AG10803 (cell line): Measurements from ENCODE around the gene CTBP1.

Source experiments
- DNase-seq: peaks from one replicate; pipeline ENCODE4 v3.0.0; 2010; ENCODE audit warnings: low read depth
- H3K4me3 ChIP-seq: 2 replicates; pipeline ENCODE4 v1.5.1; 2011; ENCODE audit warnings: mild to moderate bottlenecking, low read length, control low read depth
- TF ChIP-seq, protein P1 (sequence below): conservative IDR thresholded peaks from 2 replicates; pipeline ENCODE4 v1.5.1; 2011; ENCODE audit warnings: mild to moderate bottlenecking, low read length, control low read depth, inconsistent platforms

CTBP1 gene

DNA sequence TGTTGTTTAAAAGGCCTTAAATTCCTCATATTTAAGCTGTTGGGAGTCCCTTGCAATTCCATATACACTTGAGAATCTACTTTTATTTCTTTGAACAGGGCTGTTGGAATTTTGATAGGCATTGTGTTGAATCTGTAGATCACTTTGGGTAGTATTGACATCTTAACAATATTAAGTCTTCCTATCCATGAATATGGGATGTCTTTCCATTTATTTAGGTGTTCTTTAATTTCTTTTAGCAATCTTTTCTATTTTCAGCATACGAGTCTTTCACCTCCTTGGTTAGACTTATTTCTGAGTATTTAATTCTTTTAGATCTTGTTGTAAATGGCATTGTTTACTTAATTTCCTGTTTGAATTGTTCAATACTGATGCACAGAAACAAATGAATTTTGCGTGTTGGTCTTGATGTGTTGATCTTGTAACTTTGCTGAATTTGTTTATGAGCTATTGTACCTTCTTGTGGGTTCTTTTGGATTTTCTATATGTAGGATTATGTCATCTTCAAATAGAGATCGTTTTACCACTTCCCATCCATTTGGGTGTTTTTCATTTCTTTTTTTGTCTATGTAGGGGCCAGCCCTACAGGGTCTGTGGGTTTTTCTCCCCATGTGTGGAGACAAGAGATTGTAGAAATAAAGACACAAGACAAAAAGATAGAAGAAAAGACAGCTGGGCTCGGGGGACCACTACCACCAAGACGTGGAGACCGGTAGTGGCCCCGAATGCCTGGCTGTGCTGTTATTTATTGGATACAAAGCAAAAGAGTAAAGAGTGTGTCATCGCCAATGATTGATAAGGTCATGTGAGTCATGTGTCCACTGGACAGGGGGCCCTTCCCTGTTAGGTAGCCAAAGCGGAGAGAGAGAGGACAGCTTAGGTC, 18.2 kb upstream of the CTBP1 start:
- H3K4me3 ChIP-seq: no peak overlapping the region
- TF ChIP-seq, protein P1, sequence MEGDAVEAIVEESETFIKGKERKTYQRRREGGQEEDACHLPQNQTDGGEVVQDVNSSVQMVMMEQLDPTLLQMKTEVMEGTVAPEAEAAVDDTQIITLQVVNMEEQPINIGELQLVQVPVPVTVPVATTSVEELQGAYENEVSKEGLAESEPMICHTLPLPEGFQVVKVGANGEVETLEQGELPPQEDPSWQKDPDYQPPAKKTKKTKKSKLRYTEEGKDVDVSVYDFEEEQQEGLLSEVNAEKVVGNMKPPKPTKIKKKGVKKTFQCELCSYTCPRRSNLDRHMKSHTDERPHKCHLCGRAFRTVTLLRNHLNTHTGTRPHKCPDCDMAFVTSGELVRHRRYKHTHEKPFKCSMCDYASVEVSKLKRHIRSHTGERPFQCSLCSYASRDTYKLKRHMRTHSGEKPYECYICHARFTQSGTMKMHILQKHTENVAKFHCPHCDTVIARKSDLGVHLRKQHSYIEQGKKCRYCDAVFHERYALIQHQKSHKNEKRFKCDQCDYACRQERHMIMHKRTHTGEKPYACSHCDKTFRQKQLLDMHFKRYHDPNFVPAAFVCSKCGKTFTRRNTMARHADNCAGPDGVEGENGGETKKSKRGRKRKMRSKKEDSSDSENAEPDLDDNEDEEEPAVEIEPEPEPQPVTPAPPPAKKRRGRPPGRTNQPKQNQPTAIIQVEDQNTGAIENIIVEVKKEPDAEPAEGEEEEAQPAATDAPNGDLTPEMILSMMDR: no peak
- DNase-seq: no peak

DNA sequence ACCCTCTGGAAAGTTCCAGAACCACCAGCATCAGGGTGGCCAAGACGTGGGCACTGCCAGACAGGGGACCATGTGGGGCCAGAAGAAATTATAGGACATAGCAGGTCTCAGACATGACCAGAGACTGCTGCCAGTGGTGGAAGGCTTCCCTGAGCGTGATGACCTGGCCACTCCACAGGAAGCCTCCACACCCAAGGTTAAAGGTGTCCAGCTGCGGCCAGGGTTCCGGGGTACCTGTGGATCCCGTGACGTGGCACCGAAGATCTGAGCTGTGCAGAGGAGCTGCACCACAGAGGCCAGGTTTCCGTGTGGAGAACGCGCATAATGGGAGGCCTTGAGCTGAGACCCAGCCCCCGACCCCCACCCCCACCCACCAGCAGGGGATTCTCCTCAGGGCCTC, 16.4 kb upstream of the CTBP1 start:
- TF ChIP-seq, protein P1: no peak
- no peak for DNase-seq
- H3K4me3 ChIP-seq: no peak overlapping the region

DNA sequence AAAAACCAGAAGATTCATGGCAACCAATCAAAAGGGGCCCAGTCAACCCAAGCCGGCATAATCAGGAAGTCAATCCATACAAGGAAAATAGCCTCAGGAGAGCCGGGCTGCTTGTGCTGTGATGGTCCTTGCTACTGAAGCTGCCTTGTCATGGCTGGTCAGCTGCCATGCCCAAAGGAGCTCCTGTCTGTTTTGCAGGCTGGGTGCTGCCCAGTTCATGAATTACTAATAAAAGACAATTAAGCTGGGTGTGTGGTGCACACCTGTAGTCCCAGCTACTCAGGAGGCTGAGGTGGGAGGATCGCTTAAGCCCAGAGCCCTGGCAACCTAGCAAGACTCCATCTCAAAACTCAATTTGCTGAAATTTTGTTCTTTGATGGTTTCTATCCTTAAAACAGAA, 16.0 kb upstream of the CTBP1 start:
- H3K4me3 ChIP-seq: no peak overlapping the region
- TF ChIP-seq, protein P1: no peak
- DNase-seq: no peak

DNA sequence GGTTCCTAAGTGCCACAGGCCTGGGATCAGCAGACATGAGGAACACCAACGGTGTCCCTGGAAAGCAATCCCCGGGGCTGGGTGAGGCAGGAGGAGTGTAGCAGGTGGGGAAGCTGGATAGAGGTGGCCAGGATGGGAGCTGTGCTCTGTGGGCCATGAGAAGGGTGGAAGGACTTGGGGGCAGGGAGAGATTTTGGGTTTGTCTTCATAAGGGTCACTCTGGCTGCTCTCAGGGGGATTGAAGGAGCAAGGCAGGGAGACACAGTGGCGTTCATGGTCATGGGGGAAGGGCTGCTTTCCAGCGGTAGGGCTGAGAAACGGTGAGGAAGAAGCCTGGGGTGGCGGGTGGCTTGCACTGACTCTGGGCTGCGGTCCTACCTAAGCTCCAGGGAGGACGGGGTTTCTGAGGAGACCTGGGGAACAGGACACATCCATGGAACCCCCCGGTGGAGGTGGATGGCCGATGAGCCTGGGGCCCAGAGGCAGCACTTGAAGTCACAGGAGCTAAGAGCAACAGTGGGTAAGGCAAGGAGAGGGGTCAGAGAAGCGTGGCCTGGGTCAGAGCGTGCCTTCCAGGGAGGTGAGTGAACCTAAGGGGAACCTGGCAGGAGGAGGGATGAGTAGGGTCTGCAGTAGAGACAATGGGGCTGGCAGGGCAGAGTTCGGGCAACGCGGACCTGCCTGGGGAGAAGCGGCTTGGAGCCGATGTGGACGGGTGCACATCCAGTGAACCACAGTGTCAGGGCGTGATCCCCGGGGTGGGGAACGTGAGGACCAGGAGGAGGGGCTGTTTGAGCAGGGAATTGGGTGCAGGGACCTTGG, 12.4 kb upstream of the CTBP1 start:
- TF ChIP-seq, protein P1: no peak
- H3K4me3 ChIP-seq: no peak overlapping the region
- DNase-seq: no peak

DNA sequence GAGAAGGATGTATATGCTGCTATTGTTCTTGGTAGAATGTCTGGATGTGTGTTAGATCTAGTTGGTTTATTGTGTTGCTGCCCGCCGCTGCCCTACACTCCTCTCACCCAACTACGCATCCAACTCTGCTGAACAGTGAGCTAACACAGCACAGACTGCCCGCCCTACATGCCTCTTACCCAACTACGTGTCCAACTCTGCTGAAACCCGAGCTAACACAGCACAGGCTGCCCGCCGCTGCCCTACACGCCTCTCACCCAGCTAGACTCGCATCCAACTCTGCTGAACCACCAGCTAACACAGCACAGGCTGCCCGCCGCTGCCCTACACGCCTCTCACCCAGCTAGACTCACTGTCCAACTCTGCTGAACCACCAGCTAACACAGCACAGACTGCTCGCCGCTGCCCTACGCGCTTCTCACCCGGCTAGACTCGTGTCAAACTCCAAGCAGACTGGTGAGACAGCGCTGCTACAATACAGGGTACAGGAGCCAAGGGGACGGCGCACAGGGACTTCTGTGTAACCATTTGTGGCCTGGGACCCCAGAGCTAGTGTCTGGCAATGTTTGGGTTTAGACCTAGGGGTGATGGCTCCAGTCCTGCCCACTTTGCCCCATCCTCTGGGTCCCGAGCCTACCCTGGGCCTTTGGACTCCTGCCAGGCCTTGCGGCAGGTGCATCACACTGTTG, 11.6 kb upstream of the CTBP1 start:
- H3K4me3 ChIP-seq: no peak overlapping the region
- TF ChIP-seq, protein P1: no peak
- DNase-seq: no peak

DNA sequence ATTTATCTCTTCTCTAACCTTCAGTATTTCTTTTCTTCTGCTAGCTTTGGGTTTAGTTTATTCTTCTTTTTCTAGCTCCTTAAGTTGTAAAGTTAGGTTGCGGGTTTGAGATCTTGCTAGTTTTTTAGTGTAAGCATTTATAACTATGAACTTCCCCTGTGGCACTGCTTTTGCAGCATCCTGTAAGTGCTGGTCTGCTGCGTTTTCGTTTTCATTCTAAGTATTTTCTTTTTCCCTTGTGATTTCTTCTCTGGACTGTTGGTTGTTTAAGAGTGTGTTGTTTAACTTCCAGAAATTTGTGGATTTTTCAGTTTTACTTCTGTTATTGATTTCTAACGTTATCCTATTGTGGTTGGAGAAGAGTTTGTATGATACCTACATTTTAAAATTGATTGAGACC, 11.0 kb upstream of the CTBP1 start:
- DNase-seq: no peak
- H3K4me3 ChIP-seq: no peak overlapping the region
- TF ChIP-seq, protein P1: no peak
